ENCODE results near the gene NCR3LG1.

The NCR3LG1 gene

GRCh38 chr11:17351510-17352176 lies at the start of gene NCR3LG1:
TSS of gene NCR3LG1 (plus strand) at chr11:17351800. CDS start at chr11:17351970, 170 bp downstream.
- peak within 1 kb of the TSS; percentile 66 for H3K4me3 ChIP-seq (ENCODE audit: low read depth, low read length)
- ChIA-PET POLR2A (interaction anchor here (0.6 to 0.7 kb wide), 3 partner anchors 98 to 715 kb away, joined by 3 to 4 read pairs (median 3); no protein-coding TSS in a partner anchor), CTCF (interaction anchor here (1.6 to 4.9 kb wide), 2 partner anchors 16 to 122 kb away, joined by 5 to 79 read pairs; no protein-coding TSS in a partner anchor)
- TF ChIP-seq CTCF (IDR thresholded peaks at IDR 0.05; ENCODE audit: insufficient read depth, low read length, missing control alignments), result no peak
- no peak for DNase-seq (ENCODE audit: low read depth, low spot score)

GRCh38 chr11:17313349-17314231 lies 38.0 kb upstream of the NCR3LG1 start:
- TF ChIP-seq CTCF (IDR thresholded peaks at IDR 0.05; ENCODE audit: insufficient read depth, low read length, missing control alignments), result no peak
- CTCF ChIA-PET, result interaction anchor here (1.5 kb wide), 1 partner anchor 83 kb away, joined by 3 read pairs; no protein-coding TSS in a partner anchor
- no peak overlapping the region for H3K4me3 ChIP-seq (ENCODE audit: low read depth, low read length)
- POLR2A ChIA-PET, result no interaction called here
- peak; percentile 1 for DNase-seq (ENCODE audit: low read depth, low spot score)

GRCh38 chr11:17314232-17314547 lies 37.4 kb upstream of the NCR3LG1 start:
- H3K4me3 ChIP-seq (ENCODE audit: low read depth, low read length), result no peak overlapping the region
- TF ChIP-seq CTCF (IDR thresholded peaks at IDR 0.05; ENCODE audit: insufficient read depth, low read length, missing control alignments), result no peak
- CTCF ChIA-PET, result no interaction called here
- POLR2A ChIA-PET, result no interaction called here
- peak; percentile 57 for DNase-seq (ENCODE audit: low read depth, low spot score)

- ChIA-PET CTCF (no interaction called here), POLR2A (no interaction called here)
- TF ChIP-seq CTCF (IDR thresholded peaks at IDR 0.05; ENCODE audit: insufficient read depth, low read length, missing control alignments), result no peak
Measured at GRCh38 chr11:17314904-17315426, 36.6 kb upstream of the NCR3LG1 start.

GRCh38 chr11:17328871-17329494 lies 22.6 kb upstream of the NCR3LG1 start:
- ChIA-PET POLR2A (no interaction called here), CTCF (no interaction called here)
- no peak overlapping the region for H3K4me3 ChIP-seq (ENCODE audit: low read depth, low read length)
- no peak for TF ChIP-seq CTCF (IDR thresholded peaks at IDR 0.05; ENCODE audit: insufficient read depth, low read length, missing control alignments)
- DNase-seq (ENCODE audit: low read depth, low spot score), result no peak

More at GRCh38 chr11:17314904-17315426, 36.6 kb upstream of the NCR3LG1 start:
- DNase-seq (ENCODE audit: low read depth, low spot score), result no peak
- no peak overlapping the region for H3K4me3 ChIP-seq (ENCODE audit: low read depth, low read length)
